RPMI7951 (cell line): ENCODE data around the gene KNCN. TPM values are rescaled to one million over a fixed set of nuclear protein-coding genes. Genes with fewer than 3 reads are reported as not detected.
A peak's percentile ranks its signal among the peaks of the same experiment; 100 is the strongest.

Experiments used
- DNase-seq: peaks from one replicate; pipeline ENCODE4 v3.0.0-alpha.2; 2012; ENCODE audit warnings: low read depth
- total RNA-seq: library from RNA; depleted of rRNA; stranded (reverse); fragments of >200 nt; shearing (Covaris generic); gene quantifications from 2 replicates; pipeline ENCODE4 v1.2.3, GENCODE V29; 2014

Gene KNCN
- total RNA-seq, 1 experiment from 2014 or later, result not detected

GRCh38 chr1:46544561-46545240 lies 6.7 kb downstream of the KNCN start:
- no peak for DNase-seq

DNA sequence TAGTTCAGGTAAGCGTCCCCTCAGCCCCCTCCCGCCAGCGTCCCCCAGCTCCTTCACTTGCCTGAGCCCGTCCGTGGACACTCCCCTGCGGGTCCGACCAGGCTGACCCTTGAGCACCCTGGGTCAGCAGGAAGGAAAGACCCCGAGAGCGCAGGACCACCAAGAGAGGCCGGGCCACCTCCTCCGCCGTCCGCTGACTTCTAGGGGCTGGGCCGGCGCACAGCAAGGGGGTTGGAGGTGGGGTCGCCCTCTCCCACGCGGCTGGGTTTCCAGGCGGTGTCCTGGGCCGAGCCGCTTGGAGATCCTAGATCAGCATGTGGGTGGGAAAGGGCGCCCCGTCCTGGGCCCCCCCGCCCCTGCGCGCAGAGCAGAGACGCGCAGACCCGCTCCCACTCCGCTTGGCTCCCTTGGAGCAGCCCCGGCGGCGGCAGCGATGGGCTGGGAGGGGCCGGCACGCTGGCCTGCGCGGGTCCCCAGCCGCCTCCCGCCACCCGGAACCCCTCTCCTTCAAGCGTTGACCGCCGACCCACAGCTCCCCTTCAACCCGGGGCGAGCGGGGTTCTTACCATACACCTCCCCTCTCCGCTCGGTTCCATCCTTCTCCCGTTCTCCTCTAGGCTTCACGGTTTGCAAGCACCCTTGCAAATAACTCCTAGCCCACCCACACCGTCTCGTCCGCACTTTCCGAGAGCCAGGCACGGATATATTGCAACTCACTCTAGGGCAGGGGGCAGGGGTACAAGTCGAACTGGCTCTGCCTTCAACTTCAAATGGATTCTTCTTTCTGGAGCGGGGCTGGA lies 7.5 kb downstream of the KNCN start:
- no peak for DNase-seq

DNA sequence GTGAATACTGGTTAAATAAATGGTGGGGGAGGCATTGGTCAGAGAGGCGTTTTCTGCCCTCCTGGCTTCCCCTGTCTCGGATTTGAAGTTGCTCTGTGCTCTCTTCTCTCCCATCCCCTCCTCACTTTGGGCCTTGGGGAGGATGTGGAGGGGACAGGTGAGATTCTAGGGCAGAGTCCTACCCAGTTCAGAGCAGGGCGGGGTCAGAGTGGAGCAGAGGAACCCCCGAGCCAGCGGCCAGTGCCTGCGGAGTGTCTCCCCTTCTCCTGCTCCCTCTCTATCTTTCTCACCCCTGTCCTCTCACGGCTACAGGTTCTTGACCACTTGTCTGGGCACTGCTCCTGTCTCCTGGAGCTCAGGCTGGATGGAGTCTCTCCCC lies 8.1 kb downstream of the KNCN start:
- DNase-seq, result no peak

DNA sequence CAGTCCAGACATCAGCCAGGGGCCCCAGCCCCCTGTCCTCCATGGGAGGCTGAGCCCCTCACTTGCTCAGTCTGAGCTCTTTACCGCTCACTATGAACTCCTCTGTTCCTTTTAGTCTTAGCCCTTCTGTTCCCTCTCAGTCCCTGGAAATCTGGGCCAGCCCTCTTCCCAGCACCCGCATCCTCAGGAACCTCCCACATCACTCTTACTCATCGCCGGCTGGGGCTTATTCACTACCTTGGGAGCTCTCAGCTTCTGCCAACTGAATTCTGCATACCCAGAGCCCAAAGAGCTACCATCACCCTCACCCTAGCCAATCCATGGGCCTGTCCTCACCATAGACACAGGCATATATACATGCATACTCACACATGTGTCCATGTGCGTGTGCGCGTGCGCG lies 11.5 kb downstream of the KNCN start:
- DNase-seq, result peak; percentile 56

DNA sequence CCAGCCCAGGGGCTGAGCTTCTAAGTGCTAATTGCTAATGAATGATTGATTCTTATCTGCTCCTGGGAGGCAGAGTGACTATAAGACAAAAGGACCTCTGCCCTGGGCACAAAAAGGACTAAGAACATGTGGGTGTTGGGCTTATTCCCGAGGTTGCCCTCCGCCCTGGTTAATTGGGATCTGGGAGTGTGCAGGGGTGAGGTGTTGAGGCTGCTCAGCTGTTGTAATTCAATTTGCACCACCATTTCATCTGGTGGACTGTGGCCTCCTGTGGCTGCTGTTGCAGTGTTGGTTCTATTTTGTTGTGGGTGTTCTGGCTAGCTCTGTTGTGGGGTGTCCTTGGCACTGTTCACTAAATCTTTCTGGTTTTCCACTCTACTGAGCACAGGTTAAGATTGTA lies 13.3 kb downstream of the KNCN start:
- DNase-seq, result no peak

DNA sequence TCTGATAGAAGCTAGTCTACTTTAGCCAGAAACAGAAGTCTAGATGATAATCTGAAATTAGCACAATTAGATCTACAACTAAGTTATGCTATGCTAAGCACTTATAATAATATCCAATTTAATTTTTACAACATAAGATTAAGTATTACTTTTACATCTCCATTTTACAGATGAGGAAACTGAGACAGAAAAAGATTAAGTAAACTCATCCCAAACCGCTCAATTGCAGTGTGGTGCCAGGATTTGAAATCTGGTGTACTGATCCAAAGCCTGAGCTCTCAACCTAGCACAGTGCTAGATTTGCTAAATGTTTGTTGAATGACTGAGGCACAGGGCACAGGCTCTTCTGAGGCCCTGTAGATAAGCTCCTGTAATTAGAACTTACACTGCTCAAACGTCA lies 13.8 kb downstream of the KNCN start:
- DNase-seq, result no peak

- no peak for DNase-seq
These were observed 14.9 kb downstream of the KNCN start for GRCh38 chr1:46536527-46536926.

- no peak for DNase-seq
These were observed 16.4 kb downstream of the KNCN start for GRCh38 chr1:46535063-46535462.

GRCh38 chr1:46533179-46533864 lies 18.1 kb downstream of the KNCN start:
- DNase-seq, result no peak

- peak; percentile 22 for DNase-seq
These were observed 18.8 kb downstream of the KNCN start for GRCh38 chr1:46532498-46533178.

DNA sequence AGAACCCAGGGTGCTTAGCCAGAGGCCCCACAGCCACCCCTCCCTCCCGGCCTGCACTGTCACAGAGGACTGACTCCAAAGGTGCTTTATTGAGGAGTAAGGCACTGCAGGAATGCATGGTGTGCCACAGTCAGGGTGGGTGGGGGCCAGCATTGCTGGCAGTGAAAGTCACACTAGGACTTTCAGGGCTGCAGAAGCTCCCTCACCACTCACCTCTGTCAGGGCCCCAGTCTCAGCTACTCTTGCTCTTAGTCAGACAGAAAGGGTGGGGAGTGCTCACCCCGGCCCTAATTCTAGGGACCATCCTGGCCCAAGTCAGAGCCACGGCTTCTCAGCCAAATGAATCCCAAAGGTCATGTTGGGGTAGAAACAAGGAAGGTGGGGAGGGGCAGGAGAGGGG lies 19.4 kb downstream of the KNCN start:
- no peak for DNase-seq

DNA sequence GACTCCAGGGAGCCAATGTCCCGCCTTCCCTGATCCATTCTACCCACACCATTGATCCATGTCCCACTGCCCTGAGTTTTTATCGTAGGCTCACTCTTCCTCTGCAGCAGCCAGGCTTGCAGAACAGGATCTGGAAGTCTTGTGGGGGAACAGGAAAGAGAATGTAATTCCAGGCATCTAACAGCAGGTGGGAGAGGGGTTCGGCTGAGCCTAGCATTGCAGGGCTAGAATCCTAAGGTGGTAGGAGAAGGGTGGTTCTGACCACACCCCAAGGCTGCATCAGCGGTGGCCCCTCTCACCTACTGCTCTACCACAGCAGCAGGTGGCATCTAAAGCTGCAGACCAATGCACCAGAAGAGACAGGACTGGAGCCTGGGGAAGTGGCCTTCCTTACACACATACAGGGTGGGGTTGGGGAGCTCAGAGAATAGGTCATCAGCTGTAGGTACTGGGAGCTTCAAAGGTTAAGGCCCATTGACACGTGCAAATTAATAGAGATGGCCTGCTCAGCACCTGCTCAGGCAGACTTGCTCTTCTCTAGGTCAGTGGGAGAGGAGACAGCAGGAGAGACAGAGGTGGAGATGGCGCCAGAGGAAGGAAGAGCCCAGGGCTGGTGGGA lies 20.5 kb downstream of the KNCN start:
- no peak for DNase-seq

GRCh38 chr1:46530311-46530710 lies 21.1 kb downstream of the KNCN start:
- no peak for DNase-seq

DNA sequence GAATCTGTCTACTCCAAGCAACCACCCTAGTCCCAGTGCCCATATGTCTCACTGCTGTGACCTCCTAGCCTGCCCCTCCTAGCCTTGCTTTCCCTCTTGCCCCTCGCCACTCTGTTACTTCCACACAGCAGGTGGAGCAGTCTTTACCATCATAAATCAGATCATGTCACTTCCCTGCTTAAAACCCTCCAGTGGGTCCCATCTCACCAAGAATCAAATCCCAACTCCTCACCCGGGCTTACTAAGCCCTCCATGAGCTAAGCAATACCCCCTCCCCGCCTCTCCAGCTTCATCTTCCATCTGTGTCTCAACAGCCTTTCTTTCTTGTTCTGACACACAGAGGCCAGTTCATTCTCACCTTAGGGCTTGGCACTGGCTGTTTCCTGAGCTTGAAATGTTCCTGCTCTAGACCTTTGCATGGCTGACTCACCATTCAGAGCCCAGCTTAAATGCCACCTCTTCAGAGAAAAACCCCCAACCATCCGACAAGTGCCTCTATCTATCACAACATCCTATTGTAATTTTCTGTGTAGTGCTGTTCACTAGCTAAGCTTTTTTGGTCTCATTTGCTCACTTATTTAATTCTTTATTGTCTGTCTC lies 22.3 kb downstream of the KNCN start:
- DNase-seq, result no peak

GRCh38 chr1:46528297-46528955 lies 23.0 kb downstream of the KNCN start:
- DNase-seq, result peak; percentile 17

DNA sequence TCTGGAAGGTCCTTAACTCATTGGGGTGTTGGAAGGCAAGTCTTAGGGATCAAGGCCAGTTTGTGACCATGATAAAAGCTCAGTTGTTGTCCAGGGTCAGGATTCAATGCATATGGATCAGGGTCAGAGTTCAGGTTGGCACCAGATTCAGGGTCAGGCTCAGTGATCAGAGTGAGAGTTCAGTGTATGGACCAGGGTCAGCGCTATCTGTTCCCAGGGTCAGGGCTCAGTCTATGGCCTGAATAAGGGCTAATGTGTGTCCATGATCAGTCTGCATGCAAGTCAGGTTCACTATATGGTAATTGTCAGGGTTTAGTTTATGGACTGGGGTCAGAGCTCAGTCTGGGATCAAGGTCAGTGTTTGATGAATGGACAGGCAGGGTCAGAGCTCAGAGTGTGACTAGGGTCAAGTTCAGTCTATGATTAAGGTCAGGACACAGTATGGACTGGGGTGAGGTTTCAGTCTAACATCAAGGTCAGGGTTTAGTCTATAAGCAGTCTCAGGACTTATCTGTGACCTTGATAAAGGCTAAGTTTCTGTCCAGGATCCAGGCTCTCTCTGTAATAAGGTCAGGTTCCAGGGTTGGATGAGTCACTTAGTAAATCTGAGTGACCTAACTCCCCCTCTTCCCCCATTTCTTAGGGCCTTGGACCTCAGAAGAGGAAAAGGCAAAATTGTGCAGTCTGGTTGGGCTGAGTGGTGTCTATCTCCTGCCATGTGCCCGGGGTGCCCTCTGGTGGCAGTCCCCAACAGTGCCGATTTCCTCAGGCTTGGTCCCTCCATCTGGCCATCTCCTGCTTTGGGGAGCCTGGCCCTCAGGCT lies 23.8 kb downstream of the KNCN start:
- DNase-seq, result peak; percentile 63

- no peak for DNase-seq
These were observed 24.7 kb downstream of the KNCN start for GRCh38 chr1:46526691-46527291.

DNA sequence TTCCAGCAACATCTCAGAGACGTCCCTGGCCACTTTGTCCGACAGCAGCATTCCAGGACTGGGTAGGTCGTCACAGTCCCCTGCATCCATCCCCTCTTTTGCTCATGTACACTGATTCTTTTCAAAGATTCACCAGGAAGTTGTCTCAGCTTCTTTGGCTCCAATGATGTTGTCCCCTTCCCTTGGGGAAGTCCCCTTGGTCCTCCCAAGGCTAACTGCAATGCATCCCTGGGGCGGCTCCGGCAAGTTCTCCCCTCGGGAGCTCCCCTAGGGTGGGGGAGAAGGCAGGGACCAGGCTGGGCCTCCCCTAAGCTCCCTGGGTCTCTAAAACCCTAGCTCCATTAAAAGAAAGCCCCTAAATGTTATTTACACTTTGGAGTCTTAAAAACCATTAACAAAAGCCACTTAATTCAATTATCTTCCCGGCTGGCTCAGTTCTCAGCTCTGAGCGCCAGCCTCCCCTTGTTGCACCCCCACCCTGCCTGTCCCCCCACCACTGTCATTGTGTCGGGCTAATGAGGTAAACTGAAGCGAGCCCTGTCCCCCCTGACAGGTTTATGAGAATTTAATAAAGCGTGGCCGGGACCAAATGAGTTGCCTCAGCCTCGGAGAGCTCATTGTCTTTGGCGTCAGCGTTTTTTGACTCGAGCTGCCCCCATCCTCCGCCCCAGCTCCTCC lies 25.3 kb downstream of the KNCN start:
- no peak for DNase-seq
